Measurements from ENCODE around the gene ARHGEF7. TPM values are rescaled to one million over a fixed set of nuclear protein-coding genes. Genes with fewer than 3 reads are reported as not detected.

Gene ARHGEF7
- total and polyA plus RNA-seq, 2 experiments from 2014 or later: 23.6 to 58.9 TPM

DNA sequence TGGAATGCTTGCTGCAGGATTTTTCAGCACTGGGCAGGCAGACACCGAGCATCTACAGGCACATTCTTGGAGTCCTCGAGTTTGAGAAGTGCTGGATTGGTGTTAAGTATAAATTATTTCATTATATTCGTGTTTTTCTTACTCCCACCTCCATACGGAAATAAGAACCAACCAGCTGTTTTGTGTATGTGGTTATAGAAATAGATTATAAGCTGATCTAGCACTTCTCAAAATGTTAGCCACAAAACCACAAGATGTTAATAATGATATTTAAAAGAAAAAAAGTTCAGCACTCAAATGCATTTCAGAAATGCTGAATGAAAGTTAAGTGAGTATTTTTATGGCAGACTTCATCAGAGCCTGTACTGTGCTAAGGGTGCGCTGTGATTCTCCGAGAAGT, 181.3 kb downstream of the ARHGEF7 start:
- peaks cover 3% of the 10 kb centered on the region; the same call in 1 of the 2 replicates for H4K20me1 ChIP-seq (replicated peaks; ENCODE audit: insufficient read depth)
- no peaks in the 10 kb centered on the region for H3K9me2 ChIP-seq (ENCODE audit: insufficient read depth)
- no peak overlapping the region for H3K4me3 ChIP-seq
- TF ChIP-seq, protein P1, sequence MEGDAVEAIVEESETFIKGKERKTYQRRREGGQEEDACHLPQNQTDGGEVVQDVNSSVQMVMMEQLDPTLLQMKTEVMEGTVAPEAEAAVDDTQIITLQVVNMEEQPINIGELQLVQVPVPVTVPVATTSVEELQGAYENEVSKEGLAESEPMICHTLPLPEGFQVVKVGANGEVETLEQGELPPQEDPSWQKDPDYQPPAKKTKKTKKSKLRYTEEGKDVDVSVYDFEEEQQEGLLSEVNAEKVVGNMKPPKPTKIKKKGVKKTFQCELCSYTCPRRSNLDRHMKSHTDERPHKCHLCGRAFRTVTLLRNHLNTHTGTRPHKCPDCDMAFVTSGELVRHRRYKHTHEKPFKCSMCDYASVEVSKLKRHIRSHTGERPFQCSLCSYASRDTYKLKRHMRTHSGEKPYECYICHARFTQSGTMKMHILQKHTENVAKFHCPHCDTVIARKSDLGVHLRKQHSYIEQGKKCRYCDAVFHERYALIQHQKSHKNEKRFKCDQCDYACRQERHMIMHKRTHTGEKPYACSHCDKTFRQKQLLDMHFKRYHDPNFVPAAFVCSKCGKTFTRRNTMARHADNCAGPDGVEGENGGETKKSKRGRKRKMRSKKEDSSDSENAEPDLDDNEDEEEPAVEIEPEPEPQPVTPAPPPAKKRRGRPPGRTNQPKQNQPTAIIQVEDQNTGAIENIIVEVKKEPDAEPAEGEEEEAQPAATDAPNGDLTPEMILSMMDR (conservative IDR thresholded peaks at IDR 0.05; ENCODE audit: low read depth in 2 of 2): no peak
- TF ChIP-seq EZH2 (IDR thresholded peaks at IDR 0.05; ENCODE audit: low read depth, unreplicated experiment) (no peak), POLR2AphosphoS5 (IDR thresholded peaks at IDR 0.05; ENCODE audit: low read depth) (no peak), NANOG (IDR thresholded peaks at IDR 0.05; ENCODE audit: borderline replicate concordance) (no peak), STAT1 (IDR thresholded peaks at IDR 0.05; ENCODE audit: unreplicated experiment) (no peak), ZNF331 (CRISPR knock-in tag; IDR thresholded peaks at IDR 0.05; ENCODE audit: low read depth) (no peak), JUNB (IDR thresholded peaks at IDR 0.05; ENCODE audit: unreplicated experiment) (no peak), CREB1 (CRISPR knock-in tag; IDR thresholded peaks at IDR 0.05; ENCODE audit: low read depth) (no peak), ZNF114 (CRISPR knock-in tag; IDR thresholded peaks at IDR 0.05) (no peak), EZH2phosphoT487 (IDR thresholded peaks at IDR 0.05; ENCODE audit: unreplicated experiment) (no peak)
- TF ChIP-seq, protein P2, sequence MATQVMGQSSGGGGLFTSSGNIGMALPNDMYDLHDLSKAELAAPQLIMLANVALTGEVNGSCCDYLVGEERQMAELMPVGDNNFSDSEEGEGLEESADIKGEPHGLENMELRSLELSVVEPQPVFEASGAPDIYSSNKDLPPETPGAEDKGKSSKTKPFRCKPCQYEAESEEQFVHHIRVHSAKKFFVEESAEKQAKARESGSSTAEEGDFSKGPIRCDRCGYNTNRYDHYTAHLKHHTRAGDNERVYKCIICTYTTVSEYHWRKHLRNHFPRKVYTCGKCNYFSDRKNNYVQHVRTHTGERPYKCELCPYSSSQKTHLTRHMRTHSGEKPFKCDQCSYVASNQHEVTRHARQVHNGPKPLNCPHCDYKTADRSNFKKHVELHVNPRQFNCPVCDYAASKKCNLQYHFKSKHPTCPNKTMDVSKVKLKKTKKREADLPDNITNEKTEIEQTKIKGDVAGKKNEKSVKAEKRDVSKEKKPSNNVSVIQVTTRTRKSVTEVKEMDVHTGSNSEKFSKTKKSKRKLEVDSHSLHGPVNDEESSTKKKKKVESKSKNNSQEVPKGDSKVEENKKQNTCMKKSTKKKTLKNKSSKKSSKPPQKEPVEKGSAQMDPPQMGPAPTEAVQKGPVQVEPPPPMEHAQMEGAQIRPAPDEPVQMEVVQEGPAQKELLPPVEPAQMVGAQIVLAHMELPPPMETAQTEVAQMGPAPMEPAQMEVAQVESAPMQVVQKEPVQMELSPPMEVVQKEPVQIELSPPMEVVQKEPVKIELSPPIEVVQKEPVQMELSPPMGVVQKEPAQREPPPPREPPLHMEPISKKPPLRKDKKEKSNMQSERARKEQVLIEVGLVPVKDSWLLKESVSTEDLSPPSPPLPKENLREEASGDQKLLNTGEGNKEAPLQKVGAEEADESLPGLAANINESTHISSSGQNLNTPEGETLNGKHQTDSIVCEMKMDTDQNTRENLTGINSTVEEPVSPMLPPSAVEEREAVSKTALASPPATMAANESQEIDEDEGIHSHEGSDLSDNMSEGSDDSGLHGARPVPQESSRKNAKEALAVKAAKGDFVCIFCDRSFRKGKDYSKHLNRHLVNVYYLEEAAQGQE (IDR thresholded peaks at IDR 0.05; ENCODE audit: unreplicated experiment): no peak
- TF ChIP-seq, protein P3, sequence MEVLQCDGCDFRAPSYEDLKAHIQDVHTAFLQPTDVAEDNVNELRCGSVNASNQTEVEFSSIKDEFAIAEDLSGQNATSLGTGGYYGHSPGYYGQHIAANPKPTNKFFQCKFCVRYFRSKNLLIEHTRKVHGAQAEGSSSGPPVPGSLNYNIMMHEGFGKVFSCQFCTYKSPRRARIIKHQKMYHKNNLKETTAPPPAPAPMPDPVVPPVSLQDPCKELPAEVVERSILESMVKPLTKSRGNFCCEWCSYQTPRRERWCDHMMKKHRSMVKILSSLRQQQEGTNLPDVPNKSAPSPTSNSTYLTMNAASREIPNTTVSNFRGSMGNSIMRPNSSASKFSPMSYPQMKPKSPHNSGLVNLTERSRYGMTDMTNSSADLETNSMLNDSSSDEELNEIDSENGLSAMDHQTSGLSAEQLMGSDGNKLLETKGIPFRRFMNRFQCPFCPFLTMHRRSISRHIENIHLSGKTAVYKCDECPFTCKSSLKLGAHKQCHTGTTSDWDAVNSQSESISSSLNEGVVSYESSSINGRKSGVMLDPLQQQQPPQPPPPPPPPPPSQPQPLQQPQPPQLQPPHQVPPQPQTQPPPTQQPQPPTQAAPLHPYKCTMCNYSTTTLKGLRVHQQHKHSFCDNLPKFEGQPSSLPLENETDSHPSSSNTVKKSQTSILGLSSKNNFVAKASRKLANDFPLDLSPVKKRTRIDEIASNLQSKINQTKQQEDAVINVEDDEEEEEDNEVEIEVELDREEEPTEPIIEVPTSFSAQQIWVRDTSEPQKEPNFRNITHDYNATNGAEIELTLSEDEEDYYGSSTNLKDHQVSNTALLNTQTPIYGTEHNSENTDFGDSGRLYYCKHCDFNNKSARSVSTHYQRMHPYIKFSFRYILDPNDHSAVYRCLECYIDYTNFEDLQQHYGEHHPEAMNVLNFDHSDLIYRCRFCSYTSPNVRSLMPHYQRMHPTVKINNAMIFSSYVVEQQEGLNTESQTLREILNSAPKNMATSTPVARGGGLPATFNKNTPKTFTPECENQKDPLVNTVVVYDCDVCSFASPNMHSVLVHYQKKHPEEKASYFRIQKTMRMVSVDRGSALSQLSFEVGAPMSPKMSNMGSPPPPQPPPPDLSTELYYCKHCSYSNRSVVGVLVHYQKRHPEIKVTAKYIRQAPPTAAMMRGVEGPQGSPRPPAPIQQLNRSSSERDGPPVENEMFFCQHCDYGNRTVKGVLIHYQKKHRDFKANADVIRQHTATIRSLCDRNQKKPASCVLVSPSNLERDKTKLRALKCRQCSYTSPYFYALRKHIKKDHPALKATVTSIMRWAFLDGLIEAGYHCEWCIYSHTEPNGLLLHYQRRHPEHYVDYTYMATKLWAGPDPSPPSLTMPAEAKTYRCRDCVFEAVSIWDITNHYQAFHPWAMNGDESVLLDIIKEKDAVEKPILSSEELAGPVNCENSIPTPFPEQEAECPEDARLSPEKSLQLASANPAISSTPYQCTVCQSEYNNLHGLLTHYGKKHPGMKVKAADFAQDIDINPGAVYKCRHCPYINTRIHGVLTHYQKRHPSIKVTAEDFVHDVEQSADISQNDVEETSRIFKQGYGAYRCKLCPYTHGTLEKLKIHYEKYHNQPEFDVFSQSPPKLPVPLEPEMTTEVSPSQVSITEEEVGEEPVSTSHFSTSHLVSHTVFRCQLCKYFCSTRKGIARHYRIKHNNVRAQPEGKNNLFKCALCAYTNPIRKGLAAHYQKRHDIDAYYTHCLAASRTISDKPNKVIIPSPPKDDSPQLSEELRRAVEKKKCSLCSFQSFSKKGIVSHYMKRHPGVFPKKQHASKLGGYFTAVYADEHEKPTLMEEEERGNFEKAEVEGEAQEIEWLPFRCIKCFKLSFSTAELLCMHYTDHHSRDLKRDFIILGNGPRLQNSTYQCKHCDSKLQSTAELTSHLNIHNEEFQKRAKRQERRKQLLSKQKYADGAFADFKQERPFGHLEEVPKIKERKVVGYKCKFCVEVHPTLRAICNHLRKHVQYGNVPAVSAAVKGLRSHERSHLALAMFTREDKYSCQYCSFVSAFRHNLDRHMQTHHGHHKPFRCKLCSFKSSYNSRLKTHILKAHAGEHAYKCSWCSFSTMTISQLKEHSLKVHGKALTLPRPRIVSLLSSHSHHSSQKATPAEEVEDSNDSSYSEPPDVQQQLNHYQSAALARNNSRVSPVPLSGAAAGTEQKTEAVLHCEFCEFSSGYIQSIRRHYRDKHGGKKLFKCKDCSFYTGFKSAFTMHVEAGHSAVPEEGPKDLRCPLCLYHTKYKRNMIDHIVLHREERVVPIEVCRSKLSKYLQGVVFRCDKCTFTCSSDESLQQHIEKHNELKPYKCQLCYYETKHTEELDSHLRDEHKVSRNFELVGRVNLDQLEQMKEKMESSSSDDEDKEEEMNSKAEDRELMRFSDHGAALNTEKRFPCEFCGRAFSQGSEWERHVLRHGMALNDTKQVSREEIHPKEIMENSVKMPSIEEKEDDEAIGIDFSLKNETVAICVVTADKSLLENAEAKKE (CRISPR knock-in tag; IDR thresholded peaks at IDR 0.05): no peak
- TF ChIP-seq, protein P4, sequence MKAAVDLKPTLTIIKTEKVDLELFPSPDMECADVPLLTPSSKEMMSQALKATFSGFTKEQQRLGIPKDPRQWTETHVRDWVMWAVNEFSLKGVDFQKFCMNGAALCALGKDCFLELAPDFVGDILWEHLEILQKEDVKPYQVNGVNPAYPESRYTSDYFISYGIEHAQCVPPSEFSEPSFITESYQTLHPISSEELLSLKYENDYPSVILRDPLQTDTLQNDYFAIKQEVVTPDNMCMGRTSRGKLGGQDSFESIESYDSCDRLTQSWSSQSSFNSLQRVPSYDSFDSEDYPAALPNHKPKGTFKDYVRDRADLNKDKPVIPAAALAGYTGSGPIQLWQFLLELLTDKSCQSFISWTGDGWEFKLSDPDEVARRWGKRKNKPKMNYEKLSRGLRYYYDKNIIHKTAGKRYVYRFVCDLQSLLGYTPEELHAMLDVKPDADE (IDR thresholded peaks at IDR 0.05): no peak
- no peak for DNase-seq (ENCODE audit: low spot score)
- no peaks in the 10 kb centered on the region for H3K27me3 ChIP-seq (ENCODE audit: insufficient read depth)
- no peaks in the 10 kb centered on the region for H3F3A ChIP-seq (replicated peaks; ENCODE audit: low read depth)
- no peaks in the 10 kb centered on the region; the same call in 1 of the 2 replicates for H3K79me2 ChIP-seq (replicated peaks; ENCODE audit: insufficient read depth)
- Mint-ChIP-seq H3K27me3 (ENCODE audit: insufficient read depth, low read depth, poor library complexity) (peaks cover 2% of the 10 kb centered on the region), H3K4me3 (no peak overlapping the region), H3K36me3 (ENCODE audit: low read depth) (peaks cover 12% of the 10 kb centered on the region; the same call in 2 of the 3 replicates), H3K27ac (no peak overlapping the region), H3K4me1 (no peaks in the 10 kb centered on the region), H3K9me3 (no peaks in the 10 kb centered on the region)
- ATAC-seq: no peak
- H3K4me2 ChIP-seq: no peak overlapping the region
- H3K36me3 ChIP-seq (ENCODE audit: insufficient read depth): peaks cover 5% of the 10 kb centered on the region; the same call in 1 of the 2 replicates
- no peak overlapping the region for H3K27ac ChIP-seq (ENCODE audit: low read depth)
- no peaks in the 10 kb centered on the region for H3K4me1 ChIP-seq (ENCODE audit: insufficient read depth)
- H2AFZ ChIP-seq: no peak overlapping the region

All from GM23338 (cell line).